H9 (cell line): ENCODE data around the gene MYH11. TPM values are rescaled to one million over a fixed set of nuclear protein-coding genes. Genes with fewer than 3 reads are reported as not detected.

Experiments used
- DNase-seq: peaks from one replicate; pipeline ENCODE4 v3.0.0-alpha.2; 2017
- H2AFZ ChIP-seq: one replicate; pipeline ENCODE4 v1.6.1; 2013; ENCODE audit warnings: mild to moderate bottlenecking, low read length, control low read depth, moderate library complexity
- H2AK5ac ChIP-seq: 2 replicates; pipeline ENCODE4 v1.6.1; 2013; ENCODE audit warnings: low read length, control low read depth, mixed read lengths; ENCODE audit not compliant: insufficient read length
- H2BK120ac ChIP-seq: one replicate; pipeline ENCODE4 v1.6.1; 2013; ENCODE audit warnings: low read depth, mild to moderate bottlenecking, low read length, control low read depth, inconsistent platforms; ENCODE audit not compliant: poor library complexity, severe bottlenecking
- H2BK12ac ChIP-seq: 2 replicates; pipeline ENCODE4 v1.6.1; 2013; ENCODE audit warnings: low read length, control low read depth, mixed read lengths, low read depth; ENCODE audit not compliant: insufficient read length
- H2BK15ac ChIP-seq: 2 replicates; pipeline ENCODE4 v1.6.1; 2013; ENCODE audit warnings: low read depth, low read length, control low read depth
- H2BK20ac ChIP-seq: one replicate; pipeline ENCODE4 v1.6.1; 2013; ENCODE audit warnings: low read depth, mild to moderate bottlenecking, low read length, control low read depth, inconsistent platforms; ENCODE audit not compliant: poor library complexity, severe bottlenecking
- H2BK5ac ChIP-seq: 2 replicates; pipeline ENCODE4 v1.6.1; 2013; ENCODE audit warnings: low read length, control low read depth, mixed read lengths; ENCODE audit not compliant: insufficient read length
- H3K14ac ChIP-seq: 2 replicates; pipeline ENCODE4 v1.6.1; 2013; ENCODE audit warnings: low read length, control low read depth; ENCODE audit not compliant: insufficient read depth
- H3K18ac ChIP-seq: 2 replicates; pipeline ENCODE4 v1.6.1; 2013; ENCODE audit warnings: low read depth, mild to moderate bottlenecking, mixed read lengths, low read length, control low read depth; ENCODE audit not compliant: insufficient read length
- H3K23ac ChIP-seq: 2 replicates; pipeline ENCODE4 v1.6.1; 2013; ENCODE audit warnings: low read length, control low read depth, mixed read lengths, low read depth; ENCODE audit not compliant: insufficient read length
- H3K23me2 ChIP-seq: 2 replicates; pipeline ENCODE4 v1.6.1; 2013; ENCODE audit warnings: low read depth, mild to moderate bottlenecking, mixed read lengths, low read length, control low read depth; ENCODE audit not compliant: insufficient read length, poor library complexity, severe bottlenecking
- H3K27ac ChIP-seq: 2 replicates; pipeline ENCODE4 v1.5.1; 2013; ENCODE audit warnings: low read length, control low read depth, mixed read lengths, low read depth; ENCODE audit not compliant: insufficient read length
- H3K27me3 ChIP-seq: 2 replicates; pipeline ENCODE4 v1.6.1; 2013; ENCODE audit warnings: low read length, control low read depth, inconsistent platforms; ENCODE audit not compliant: insufficient read depth
- H3K4ac ChIP-seq: 2 replicates; pipeline ENCODE4 v1.6.1; 2013; ENCODE audit warnings: low read depth, mild to moderate bottlenecking, control low read depth, inconsistent platforms, low read length, moderate library complexity
- H3K4me1 ChIP-seq: 2 replicates; pipeline ENCODE4 v1.6.1; 2013; ENCODE audit warnings: low read length, control low read depth, inconsistent platforms; ENCODE audit not compliant: insufficient read depth
- H3K4me2 ChIP-seq: 2 replicates; pipeline ENCODE4 v1.6.1; 2013; ENCODE audit warnings: low read length, control low read depth, mixed read lengths; ENCODE audit not compliant: insufficient read length, insufficient read depth
- H3K56ac ChIP-seq: 2 replicates; pipeline ENCODE4 v1.6.1; 2013; ENCODE audit warnings: low read depth, mild to moderate bottlenecking, mixed read lengths, low read length, control low read depth; ENCODE audit not compliant: insufficient read length
- H3K79me1 ChIP-seq: 2 replicates; pipeline ENCODE4 v1.6.1; 2013; ENCODE audit warnings: low read depth, mild to moderate bottlenecking, moderate library complexity, low read length, control low read depth, inconsistent platforms; ENCODE audit not compliant: insufficient read depth, poor library complexity, severe bottlenecking
- H3K79me2 ChIP-seq: 2 replicates; pipeline ENCODE4 v1.6.1; 2013; ENCODE audit warnings: low read length, control low read depth, inconsistent platforms; ENCODE audit not compliant: insufficient read depth
- H3K9ac ChIP-seq: 2 replicates; pipeline ENCODE4 v1.6.1; 2013; ENCODE audit warnings: low read length, control low read depth, mixed read lengths; ENCODE audit not compliant: insufficient read length; ENCODE audit errors: extremely low read depth
- H3K9me3 ChIP-seq: one replicate; pipeline ENCODE4 v1.6.1; 2013; ENCODE audit warnings: low read depth, low read length, inconsistent platforms; ENCODE audit not compliant: control insufficient read depth
- H3T11ph ChIP-seq: one replicate; pipeline ENCODE4 v1.6.1; 2013; ENCODE audit warnings: mild to moderate bottlenecking, low read length, control low read depth, inconsistent platforms
- H4K20me1 ChIP-seq: one replicate; pipeline ENCODE4 v1.6.1; 2013; ENCODE audit not compliant: control insufficient read depth, insufficient read length, insufficient read depth
- H4K5ac ChIP-seq: 2 replicates; pipeline ENCODE4 v1.6.1; 2013; ENCODE audit warnings: low read depth, mild to moderate bottlenecking, mixed read lengths, low read length, control low read depth; ENCODE audit not compliant: insufficient read length
- H4K8ac ChIP-seq: replicated peaks from 2 replicates; pipeline ENCODE4 v1.6.1; 2013; ENCODE audit warnings: low read length, control low read depth, mixed read lengths, low read depth; ENCODE audit not compliant: insufficient read length
- H4K91ac ChIP-seq: 2 replicates; pipeline ENCODE4 v1.6.1; 2013; ENCODE audit warnings: low read depth, mild to moderate bottlenecking, moderate library complexity, mixed read lengths, low read length, control low read depth; ENCODE audit not compliant: insufficient read length
- H3K27ac Mint-ChIP-seq, 3 experiments: 2 replicates in 2 of 3; 3 replicates in 1 of 3; pipeline ENCODE4 v1.8.0; 2020 to 2021; ENCODE audit warnings: mixed read lengths in 3 of 3, mild to moderate bottlenecking in 1 of 3, moderate library complexity in 1 of 3
- H3K27me3 Mint-ChIP-seq: 2 replicates; pipeline ENCODE4 v1.8.0; 2021; ENCODE audit warnings: low read depth, mild to moderate bottlenecking, moderate library complexity, mixed read lengths
- H3K36me3 Mint-ChIP-seq, 3 experiments: 2 replicates in 2 of 3; 3 replicates in 1 of 3; pipeline ENCODE4 v1.8.0; 2020 to 2021; ENCODE audit warnings: low read depth in 3 of 3, mixed read lengths in 3 of 3; ENCODE audit not compliant: insufficient read depth in 1 of 3
- H3K4me1 Mint-ChIP-seq, 2 experiments: 2 replicates each; pipeline ENCODE4 v1.8.0; 2020; ENCODE audit warnings: mixed read lengths in 2 of 2
- H3K4me3 Mint-ChIP-seq, 2 experiments: 2 replicates in 1 of 2; 3 replicates in 1 of 2; pipeline ENCODE4 v1.8.0; 2020 to 2021; ENCODE audit warnings: mild to moderate bottlenecking in 2 of 2, mixed read lengths in 2 of 2, moderate library complexity in 1 of 2
- H3K9me3 Mint-ChIP-seq, 2 experiments: 2 replicates in 1 of 2; 3 replicates in 1 of 2; pipeline ENCODE4 v1.8.0; 2020; ENCODE audit warnings: mild to moderate bottlenecking in 2 of 2, mixed read lengths in 2 of 2, moderate library complexity in 1 of 2
- CTCF ChIP-seq: fragments of 200-600 bp; sonication (generic); conservative IDR thresholded peaks from 3 replicates; pipeline ENCODE4 v1.8.0; 2021; ENCODE audit warnings: antibody characterized with exemption, mild to moderate bottlenecking
- WGBS: extraction: QIAGEN DNeasy Blood & Tissue Kit; methylation state at CpG from one replicate; pipeline ENCODE4 v1.1.7; 2013; ENCODE audit warnings: missing lambda C conversion rate, low lambda C conversion rate, mixed read lengths; ENCODE audit not compliant: insufficient read length; ENCODE audit errors: extremely low coverage; 5-methylcytosine and 5-hydroxymethylcytosine counted together
- total RNA-seq: library from RNA; stranded (reverse); gene quantifications from 2 replicates; pipeline ENCODE4 v1.2.1, GENCODE V29; 2021

Gene MYH11
- total RNA-seq, 1 experiment from 2014 or later = 0.42 TPM

- no peak overlapping the region for H2BK12ac ChIP-seq
- no peaks in the 10 kb centered on the region for H4K20me1 ChIP-seq
- no peak overlapping the region for H3K18ac ChIP-seq
- no peak overlapping the region for H3K27ac ChIP-seq
- no peak overlapping the region for H4K8ac ChIP-seq
- Mint-ChIP-seq H3K4me1 (peaks cover 13 to 15% of the 10 kb centered on the region in 2 experiments), H3K36me3 (peaks cover 15 to 35% (median 29%) of the 10 kb centered on the region in 3 experiments; a peak in 6 of 7 replicates), H3K27ac (no peak overlapping the region), H3K27me3 (no peaks in the 10 kb centered on the region), H3K4me3 (no peak overlapping the region), H3K9me3 (no peaks in the 10 kb centered on the region)
- no peak overlapping the region for H3K56ac ChIP-seq
- no peaks in the 10 kb centered on the region for H3K9me3 ChIP-seq
- no peak for TF ChIP-seq CTCF
- H3K9ac ChIP-seq = no peak overlapping the region
- WGBS = no CpG with 5 or more reads among the region's 5 CpGs
- H4K5ac ChIP-seq = no peak overlapping the region
- no peak overlapping the region for H4K91ac ChIP-seq
- no peak overlapping the region for H3K14ac ChIP-seq
- H3K27me3 ChIP-seq = no peaks in the 10 kb centered on the region
- H3K23me2 ChIP-seq = no peaks in the 10 kb centered on the region
- no peak overlapping the region for H2BK5ac ChIP-seq
- H3K4me2 ChIP-seq = no peak overlapping the region
- H3K4ac ChIP-seq = no peak overlapping the region
- H2AFZ ChIP-seq = no peak overlapping the region
- H3T11ph ChIP-seq = no peak overlapping the region
- no peak overlapping the region for H2BK120ac ChIP-seq
- peaks cover 4% of the 10 kb centered on the region for H3K79me1 ChIP-seq
- no peak overlapping the region for H2BK20ac ChIP-seq
- no peak overlapping the region for H2AK5ac ChIP-seq
- H3K4me1 ChIP-seq = peaks cover 3% of the 10 kb centered on the region; the same call in 1 of the 2 replicates
- H3K23ac ChIP-seq = no peak overlapping the region
- DNase-seq = no peak
- H2BK15ac ChIP-seq = no peak overlapping the region
- H3K79me2 ChIP-seq = peaks cover 10% of the 10 kb centered on the region; the same call in 1 of the 2 replicates
These were observed 28.8 kb upstream of the MYH11 start for GRCh38 chr16:15885560-15886001.
